Lung (tissue), 12 donors: ENCODE data around the gene GALR3. TPM values are rescaled to one million over a fixed set of nuclear protein-coding genes. Genes with fewer than 3 reads are reported as not detected.

ENCODE experiments used
- ATAC-seq: fragments of 200-7000 bp; cut with Tn5 transposase; one replicate; pipeline ENCODE4 v1.9.1; 2020; ENCODE audit warnings: moderate number of reproducible peaks; ENCODE audit not compliant: insufficient read depth, low FRiP score
- DNase-seq, 3 donors: peaks; one replicate each; pipeline ENCODE4 v3.0.0-alpha.2; 2013 to 2017
- H3K27ac ChIP-seq, 2 donors: one replicate each; pipeline ENCODE4 v1.5.1; 2013; ENCODE audit warnings: mild to moderate bottlenecking in 2 of 2, moderate library complexity in 2 of 2, control low read depth in 1 of 2, inconsistent platforms in 1 of 2, low read depth in 1 of 2, low read length in 1 of 2
- H3K27me3 ChIP-seq, 3 donors: one replicate each; pipeline ENCODE4 v1.5.1; 2013; ENCODE audit warnings: low read length in 2 of 3; ENCODE audit not compliant: control insufficient read depth in 3 of 3, insufficient read depth in 3 of 3
- H3K36me3 ChIP-seq, 4 donors: one replicate each; pipeline ENCODE4 v1.5.1; 2013; ENCODE audit warnings: low read length in 4 of 4, mild to moderate bottlenecking in 1 of 4, moderate library complexity in 1 of 4; ENCODE audit not compliant: control insufficient read depth in 4 of 4, insufficient read depth in 4 of 4
- H3K4me1 ChIP-seq, 5 donors: one replicate each; pipeline ENCODE4 v1.5.1; 2013; ENCODE audit warnings: low read length in 5 of 5, mild to moderate bottlenecking in 2 of 5, moderate library complexity in 1 of 5; ENCODE audit not compliant: control insufficient read depth in 5 of 5, insufficient read depth in 5 of 5
- H3K4me3 ChIP-seq: one replicate; pipeline ENCODE4 v1.5.1; 2013; ENCODE audit warnings: mild to moderate bottlenecking, control low read depth, moderate library complexity
- H3K9ac ChIP-seq, 2 donors: one replicate each; pipeline ENCODE4 v1.5.1; 2013; ENCODE audit warnings: low read length in 2 of 2, control low read depth in 1 of 2; ENCODE audit not compliant: insufficient read depth in 1 of 2
- H3K9me3 ChIP-seq, 4 donors: one replicate each; pipeline ENCODE4 v1.5.1; 2013; ENCODE audit warnings: low read length in 3 of 4, mild to moderate bottlenecking in 1 of 4, moderate library complexity in 1 of 4; ENCODE audit not compliant: control insufficient read depth in 4 of 4, insufficient read depth in 3 of 4
- WGBS, 2 donors: extraction: QIAGEN DNeasy Blood & Tissue Kit; methylation state at CpG; one replicate each; pipeline ENCODE4 v1.1.7; 2013; 5-methylcytosine and 5-hydroxymethylcytosine counted together
- polyA plus RNA-seq, 2 donors: library from polyadenylated mRNA; stranded (reverse); fragments of 200-250 nt; gene quantifications; one replicate each; pipeline ENCODE4 v1.2.1, GENCODE V29; 2013
- total RNA-seq, 2 donors: library from RNA; depleted of rRNA in 1 of 2; stranded (reverse); fragments of >200 nt in 1 of 2; gene quantifications; one replicate each; pipeline ENCODE4 v1.2.1, GENCODE V29; 2014 to 2021
- TF ChIP-seq, protein P1 (sequence below): IDR thresholded peaks from 2 replicates; pipeline ENCODE4 v1.5.1; 2012; ENCODE audit warnings: mild to moderate bottlenecking; ENCODE audit errors: control extremely low read depth, extremely low read depth
- donor health status: control.
- donor health status: control.
- donor health status: Bipolar disorder and iron deficiency.
- donor health status: healthy.
- donor health status: DM: yes; HTN: yes; CAD: no.

Gene GALR3
- total and polyA plus RNA-seq, 4 donors = not detected

- DNase-seq (no peak), ATAC-seq (no peak)
- TF ChIP-seq, protein P1, sequence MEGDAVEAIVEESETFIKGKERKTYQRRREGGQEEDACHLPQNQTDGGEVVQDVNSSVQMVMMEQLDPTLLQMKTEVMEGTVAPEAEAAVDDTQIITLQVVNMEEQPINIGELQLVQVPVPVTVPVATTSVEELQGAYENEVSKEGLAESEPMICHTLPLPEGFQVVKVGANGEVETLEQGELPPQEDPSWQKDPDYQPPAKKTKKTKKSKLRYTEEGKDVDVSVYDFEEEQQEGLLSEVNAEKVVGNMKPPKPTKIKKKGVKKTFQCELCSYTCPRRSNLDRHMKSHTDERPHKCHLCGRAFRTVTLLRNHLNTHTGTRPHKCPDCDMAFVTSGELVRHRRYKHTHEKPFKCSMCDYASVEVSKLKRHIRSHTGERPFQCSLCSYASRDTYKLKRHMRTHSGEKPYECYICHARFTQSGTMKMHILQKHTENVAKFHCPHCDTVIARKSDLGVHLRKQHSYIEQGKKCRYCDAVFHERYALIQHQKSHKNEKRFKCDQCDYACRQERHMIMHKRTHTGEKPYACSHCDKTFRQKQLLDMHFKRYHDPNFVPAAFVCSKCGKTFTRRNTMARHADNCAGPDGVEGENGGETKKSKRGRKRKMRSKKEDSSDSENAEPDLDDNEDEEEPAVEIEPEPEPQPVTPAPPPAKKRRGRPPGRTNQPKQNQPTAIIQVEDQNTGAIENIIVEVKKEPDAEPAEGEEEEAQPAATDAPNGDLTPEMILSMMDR = no peak
These were observed 11.3 kb upstream of the GALR3 start for GRCh38 chr22:37811867-37812266.

GRCh38 chr22:37812869-37813678, 10.1 kb upstream of the GALR3 start:
- ATAC-seq (no peak), DNase-seq (no peak)
- H3K4me1 ChIP-seq = peaks cover 0 to 19% (median 8%) of the 10 kb centered on the region in 5 donors
- WGBS, 2 donors = 95 to 97% methylated on average over 27 of the region's 27 CpGs
- no peak overlapping the region for H3K27ac ChIP-seq
- TF ChIP-seq, protein P1 = no peak
- H3K9me3 ChIP-seq = no peaks in the 10 kb centered on the region
- peaks cover 0 to under 1% (median 0%) of the 10 kb centered on the region in 3 donors for H3K27me3 ChIP-seq
- peaks cover 0 to 10% (median 1%) of the 10 kb centered on the region in 4 donors for H3K36me3 ChIP-seq
- no peak overlapping the region for H3K4me3 ChIP-seq
- H3K9ac ChIP-seq = no peak overlapping the region

More at GRCh38 chr22:37811867-37812266, 11.3 kb upstream of the GALR3 start:
- Histone ChIP-seq H3K4me3 (no peak overlapping the region), H3K27me3 (no peaks in the 10 kb centered on the region), H3K36me3 (peaks cover 0 to 10% (median 1%) of the 10 kb centered on the region in 4 donors), H3K4me1 (peaks cover 0 to 14% (median 4%) of the 10 kb centered on the region in 5 donors), H3K9me3 (no peaks in the 10 kb centered on the region), H3K9ac (no peak overlapping the region), H3K27ac (no peak overlapping the region)
- 95 to 98% methylated on average over 2 of the region's 2 CpGs for WGBS, 2 donors

- H3K4me1 ChIP-seq = peaks cover 0 to 17% (median 11%) of the 10 kb centered on the region in 5 donors
- ATAC-seq = no peak
- DNase-seq = no peak
- 92 to 94% methylated on average over 12 of the region's 12 CpGs for WGBS, 2 donors
- TF ChIP-seq, protein P1 = no peak
- no peak overlapping the region for H3K27ac ChIP-seq
- H3K4me3 ChIP-seq = no peak overlapping the region
- peaks cover 0 to 18% (median 16%) of the 10 kb centered on the region in 3 donors for H3K27me3 ChIP-seq
- no peak overlapping the region for H3K9ac ChIP-seq
- no peaks in the 10 kb centered on the region for H3K9me3 ChIP-seq
- peaks cover 0 to 8% (median 1%) of the 10 kb centered on the region in 4 donors for H3K36me3 ChIP-seq
These were observed 7.6 kb upstream of the GALR3 start for GRCh38 chr22:37815593-37815992.
